ENCODE results near the gene MAPKAPK3.

Gene MAPKAPK3

DNA sequence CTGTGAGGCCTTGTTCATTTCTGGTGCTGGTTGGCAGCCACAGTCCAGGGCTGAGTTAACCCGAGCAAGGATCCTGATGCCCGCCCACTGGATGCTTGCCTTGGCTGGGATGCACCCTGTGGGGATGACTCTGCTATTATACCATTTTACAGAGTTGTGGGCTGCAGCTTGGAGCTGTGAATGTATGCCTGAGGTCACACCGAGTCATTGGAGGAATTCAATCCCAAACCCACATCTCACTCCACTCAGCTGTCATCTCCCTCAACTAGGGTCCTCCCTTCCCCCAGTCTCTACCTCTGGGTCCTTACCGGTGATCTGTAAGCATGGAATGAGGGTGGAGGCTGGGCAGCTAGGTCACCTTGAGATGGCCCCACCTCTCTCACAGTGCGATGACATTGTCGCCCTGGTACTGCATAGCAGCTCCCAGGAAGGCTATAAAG is 22.1 kb downstream of the MAPKAPK3 start:
- FAIRE-seq (no peak), DNase-seq (ENCODE audit: insufficient read length, low spot score) (no peak)

DNA sequence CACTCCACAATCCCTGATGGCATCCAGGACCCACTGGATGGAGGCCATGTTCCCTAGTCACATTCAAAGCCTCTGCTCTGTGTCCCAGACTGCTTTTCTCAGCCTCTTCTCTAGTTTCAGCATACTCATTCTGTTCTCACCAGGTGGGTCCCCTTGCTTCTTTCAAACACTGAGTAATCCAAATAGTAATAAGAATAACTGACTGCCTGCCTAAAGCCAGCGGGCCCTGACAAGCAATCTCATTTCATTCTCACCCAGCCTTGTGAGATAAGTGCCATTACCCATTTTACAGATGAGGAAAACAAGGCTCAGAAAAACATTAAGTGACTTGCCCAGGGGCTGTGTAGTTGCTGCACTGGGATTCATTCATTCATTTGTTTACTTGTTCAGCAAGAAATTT is 25.4 kb downstream of the MAPKAPK3 start:
- no peak for FAIRE-seq
- DNase-seq (ENCODE audit: insufficient read length, low spot score), result no peak
- TF ChIP-seq, protein P1, sequence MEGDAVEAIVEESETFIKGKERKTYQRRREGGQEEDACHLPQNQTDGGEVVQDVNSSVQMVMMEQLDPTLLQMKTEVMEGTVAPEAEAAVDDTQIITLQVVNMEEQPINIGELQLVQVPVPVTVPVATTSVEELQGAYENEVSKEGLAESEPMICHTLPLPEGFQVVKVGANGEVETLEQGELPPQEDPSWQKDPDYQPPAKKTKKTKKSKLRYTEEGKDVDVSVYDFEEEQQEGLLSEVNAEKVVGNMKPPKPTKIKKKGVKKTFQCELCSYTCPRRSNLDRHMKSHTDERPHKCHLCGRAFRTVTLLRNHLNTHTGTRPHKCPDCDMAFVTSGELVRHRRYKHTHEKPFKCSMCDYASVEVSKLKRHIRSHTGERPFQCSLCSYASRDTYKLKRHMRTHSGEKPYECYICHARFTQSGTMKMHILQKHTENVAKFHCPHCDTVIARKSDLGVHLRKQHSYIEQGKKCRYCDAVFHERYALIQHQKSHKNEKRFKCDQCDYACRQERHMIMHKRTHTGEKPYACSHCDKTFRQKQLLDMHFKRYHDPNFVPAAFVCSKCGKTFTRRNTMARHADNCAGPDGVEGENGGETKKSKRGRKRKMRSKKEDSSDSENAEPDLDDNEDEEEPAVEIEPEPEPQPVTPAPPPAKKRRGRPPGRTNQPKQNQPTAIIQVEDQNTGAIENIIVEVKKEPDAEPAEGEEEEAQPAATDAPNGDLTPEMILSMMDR (IDR thresholded peaks at IDR 0.05; ENCODE audit: insufficient read depth, missing control alignments), result no peak

More for the DNA sequence above, 22.1 kb downstream of the MAPKAPK3 start:
- TF ChIP-seq, protein P1 (IDR thresholded peaks at IDR 0.05; ENCODE audit: insufficient read depth, missing control alignments), result no peak

DNA sequence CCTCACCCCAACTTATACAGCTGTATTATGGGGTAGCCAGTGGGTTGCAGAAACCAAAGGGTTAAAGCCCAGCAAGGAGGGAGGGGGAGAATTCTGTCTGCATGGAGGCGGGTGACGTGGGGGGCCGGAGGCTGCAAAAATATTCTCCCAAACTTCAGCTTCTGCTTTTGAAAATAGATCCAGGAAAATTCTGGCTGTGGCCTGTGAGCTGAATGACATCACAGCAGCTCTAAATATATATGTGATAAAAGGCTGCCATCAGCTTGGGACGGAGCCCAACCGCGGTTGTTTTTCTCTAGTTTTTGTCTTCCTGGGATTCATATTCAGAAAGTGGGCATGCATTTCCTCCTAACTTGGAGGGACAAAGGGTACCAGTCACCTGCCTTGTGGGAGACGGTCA is 27.6 kb downstream of the MAPKAPK3 start:
- TF ChIP-seq, protein P1 (IDR thresholded peaks at IDR 0.05; ENCODE audit: insufficient read depth, missing control alignments), result no peak

DNA sequence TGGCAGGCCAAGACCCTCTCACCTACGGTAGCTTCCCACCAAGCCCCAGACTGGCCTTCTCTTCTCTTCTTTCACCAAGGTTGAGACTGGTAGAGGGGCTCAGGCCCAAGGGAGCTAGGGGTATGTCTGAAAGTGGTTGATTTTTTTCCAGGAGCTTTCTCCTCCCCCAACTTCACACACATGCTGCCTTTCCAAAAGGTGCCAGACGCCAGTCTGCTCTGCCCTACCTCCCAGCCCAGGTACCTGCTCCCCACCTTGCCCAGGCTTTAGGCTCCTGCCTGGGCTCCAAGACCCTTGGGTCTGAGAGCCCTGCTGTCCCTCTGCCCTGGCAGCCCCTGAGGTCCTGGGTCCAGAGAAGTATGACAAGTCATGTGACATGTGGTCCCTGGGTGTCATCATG is 28.4 kb downstream of the MAPKAPK3 start:
- TF ChIP-seq, protein P1 (IDR thresholded peaks at IDR 0.05; ENCODE audit: insufficient read depth, missing control alignments), result no peak
- FAIRE-seq (no peak), DNase-seq (ENCODE audit: insufficient read length, low spot score) (no peak)

More for the DNA sequence above, 27.6 kb downstream of the MAPKAPK3 start:
- DNase-seq (ENCODE audit: insufficient read length, low spot score) (no peak), FAIRE-seq (no peak)

DNA sequence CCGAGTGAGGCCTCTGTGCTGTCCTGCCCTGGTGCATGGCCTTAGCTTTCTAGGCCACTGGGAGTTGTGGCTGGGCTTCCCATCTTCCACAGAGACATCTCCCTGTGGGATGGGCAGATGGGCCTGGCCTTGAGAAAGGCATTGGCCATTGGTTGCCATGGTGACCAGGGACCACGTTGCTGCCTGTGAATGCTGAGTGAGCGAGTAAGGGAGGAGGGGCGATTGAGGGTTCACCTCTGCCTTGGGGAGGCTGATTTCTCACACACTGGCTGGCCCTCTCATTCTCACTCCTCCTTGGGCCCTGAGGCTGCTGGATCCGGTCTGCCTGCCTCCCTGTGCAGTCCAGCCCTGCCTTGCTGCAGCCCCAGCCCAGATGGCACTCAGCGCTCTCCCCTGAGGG is 31.4 kb downstream of the MAPKAPK3 start:
- no peak for FAIRE-seq
- DNase-seq (ENCODE audit: insufficient read length, low spot score), result no peak
- TF ChIP-seq, protein P1 (IDR thresholded peaks at IDR 0.05; ENCODE audit: insufficient read depth, missing control alignments), result no peak

DNA sequence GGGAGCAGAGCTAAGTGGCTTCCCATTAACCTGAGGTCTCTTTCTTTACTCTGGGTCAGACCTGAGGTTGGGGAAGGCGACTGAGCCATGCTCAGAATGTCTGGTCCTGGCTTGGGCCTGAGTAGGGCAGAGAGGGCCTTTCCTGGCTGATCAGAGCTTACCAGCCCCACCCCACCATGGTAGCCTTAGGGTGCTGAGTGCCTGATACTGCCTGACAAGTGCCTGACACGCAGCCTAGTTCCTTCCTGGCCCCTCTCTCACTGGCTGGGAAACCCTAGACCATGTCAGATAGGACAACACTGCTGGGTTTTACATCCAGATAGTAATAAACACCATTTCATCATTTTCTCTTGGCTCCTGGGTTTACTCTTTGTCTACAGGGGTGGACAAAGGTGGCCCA is 32.0 kb downstream of the MAPKAPK3 start:
- TF ChIP-seq, protein P1 (IDR thresholded peaks at IDR 0.05; ENCODE audit: insufficient read depth, missing control alignments), result no peak
- DNase-seq (ENCODE audit: insufficient read length, low spot score), result no peak
- FAIRE-seq, result no peak

DNA sequence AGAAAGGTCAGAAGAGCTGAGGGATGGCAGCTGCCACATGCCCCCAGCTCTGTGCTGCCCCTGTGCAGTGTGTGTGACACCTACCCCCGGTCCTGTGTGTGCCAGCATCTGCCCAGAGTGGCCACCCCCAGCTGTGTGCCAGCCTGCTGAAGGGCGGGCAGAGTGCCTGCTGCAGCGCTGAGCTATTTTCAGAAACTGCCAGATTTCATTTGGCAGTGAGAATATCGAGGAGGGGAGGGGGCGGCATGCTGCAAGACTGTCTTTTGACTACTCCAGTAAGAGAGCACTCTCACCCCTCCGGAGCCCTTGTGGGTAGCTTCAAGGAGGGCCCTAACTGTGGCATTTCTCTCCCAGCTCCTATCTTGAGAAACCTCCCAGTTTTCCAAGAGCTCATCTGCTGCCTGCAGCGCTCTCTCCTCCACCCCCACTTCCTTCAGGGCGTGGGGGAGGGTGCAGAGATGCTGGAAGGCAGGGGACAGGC is 32.5 kb downstream of the MAPKAPK3 start:
- TF ChIP-seq, protein P1 (IDR thresholded peaks at IDR 0.05; ENCODE audit: insufficient read depth, missing control alignments), result no peak
- no peak for FAIRE-seq
- no peak for DNase-seq (ENCODE audit: insufficient read length, low spot score)
